HL-60 (cell line): ENCODE measurements around the gene HRG.

Source experiments
- REST ChIP-seq: IDR thresholded peaks from 2 replicates; pipeline ENCODE4 v1.6.1; 2012; ENCODE audit warnings: low read depth; ENCODE audit not compliant: insufficient replicate concordance
- SPI1 ChIP-seq: IDR thresholded peaks from 2 replicates; pipeline ENCODE4 v1.6.1; 2012; ENCODE audit warnings: low read depth, mild to moderate bottlenecking, borderline replicate concordance
- TF ChIP-seq, protein P1 (sequence below): IDR thresholded peaks from one replicate; pipeline ENCODE4 v1.5.1; 2011; ENCODE audit warnings: low read length, control low read depth, inconsistent platforms; ENCODE audit not compliant: insufficient read depth

- TF ChIP-seq, protein P1, sequence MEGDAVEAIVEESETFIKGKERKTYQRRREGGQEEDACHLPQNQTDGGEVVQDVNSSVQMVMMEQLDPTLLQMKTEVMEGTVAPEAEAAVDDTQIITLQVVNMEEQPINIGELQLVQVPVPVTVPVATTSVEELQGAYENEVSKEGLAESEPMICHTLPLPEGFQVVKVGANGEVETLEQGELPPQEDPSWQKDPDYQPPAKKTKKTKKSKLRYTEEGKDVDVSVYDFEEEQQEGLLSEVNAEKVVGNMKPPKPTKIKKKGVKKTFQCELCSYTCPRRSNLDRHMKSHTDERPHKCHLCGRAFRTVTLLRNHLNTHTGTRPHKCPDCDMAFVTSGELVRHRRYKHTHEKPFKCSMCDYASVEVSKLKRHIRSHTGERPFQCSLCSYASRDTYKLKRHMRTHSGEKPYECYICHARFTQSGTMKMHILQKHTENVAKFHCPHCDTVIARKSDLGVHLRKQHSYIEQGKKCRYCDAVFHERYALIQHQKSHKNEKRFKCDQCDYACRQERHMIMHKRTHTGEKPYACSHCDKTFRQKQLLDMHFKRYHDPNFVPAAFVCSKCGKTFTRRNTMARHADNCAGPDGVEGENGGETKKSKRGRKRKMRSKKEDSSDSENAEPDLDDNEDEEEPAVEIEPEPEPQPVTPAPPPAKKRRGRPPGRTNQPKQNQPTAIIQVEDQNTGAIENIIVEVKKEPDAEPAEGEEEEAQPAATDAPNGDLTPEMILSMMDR, result no peak
- TF ChIP-seq REST (no peak), SPI1 (no peak)
Measured at GRCh38 chr3:186719945-186720739, 54.3 kb downstream of the HRG start.
